ENCODE data around the gene TDP1. TPM values are rescaled to one million over a fixed set of nuclear protein-coding genes. Genes with fewer than 3 reads are reported as not detected.

TDP1 gene
- total RNA-seq, 2 experiments from 2014 or later = 51.9 to 59.8 TPM

DNA sequence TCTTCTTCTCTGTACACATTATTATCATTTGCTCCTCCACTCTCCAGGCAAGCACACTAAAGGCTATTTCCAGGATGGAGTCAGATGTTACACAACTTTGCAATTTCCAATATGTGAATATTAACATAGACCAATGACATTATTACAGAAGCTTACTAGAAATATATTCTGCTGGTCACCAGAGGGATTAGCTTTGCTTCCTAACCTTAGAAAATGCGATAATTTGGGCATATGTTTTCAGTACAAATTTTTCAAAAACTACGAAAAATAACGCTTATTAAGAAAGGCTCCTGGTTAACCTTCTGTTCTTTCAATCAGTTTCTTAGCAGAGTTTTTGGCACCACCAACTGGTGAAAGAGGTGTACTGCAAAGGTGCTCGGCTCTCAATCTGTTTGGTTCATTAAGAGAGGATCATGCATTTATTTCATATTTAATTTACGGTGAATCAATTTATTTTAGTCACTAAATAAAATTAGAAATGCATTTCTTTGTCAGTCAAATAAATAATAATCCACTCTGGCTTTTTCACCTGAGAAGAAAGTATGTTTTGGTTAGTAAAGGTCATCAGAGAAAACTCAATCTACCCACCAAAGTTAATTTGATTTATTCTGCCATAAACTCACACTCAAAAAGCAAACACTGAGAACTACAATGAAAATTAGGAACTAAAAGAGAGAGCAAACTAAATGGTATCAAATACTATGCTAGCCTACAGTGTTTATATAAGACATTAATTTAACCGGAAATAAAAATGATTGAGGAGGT, 40.4 kb upstream of the TDP1 start:
- Mint-ChIP-seq H3K36me3 (ENCODE audit: low read depth) (no peaks in the 10 kb centered on the region), H3K4me3 (no peak overlapping the region), H3K9me3 (no peaks in the 10 kb centered on the region), H3K27me3 (peaks cover 13% of the 10 kb centered on the region), H3K4me1 (ENCODE audit: low read depth) (peaks cover 4% of the 10 kb centered on the region), H3K27ac (no peak overlapping the region)
- intact Hi-C loops (cut with DNase I, micrococcal nuclease) = loop anchor here (1.0 to 10.0 kb wide), 6 partner anchors 150 to 1248 kb away; no protein-coding TSS in a partner anchor
- TF ChIP-seq, protein P1, sequence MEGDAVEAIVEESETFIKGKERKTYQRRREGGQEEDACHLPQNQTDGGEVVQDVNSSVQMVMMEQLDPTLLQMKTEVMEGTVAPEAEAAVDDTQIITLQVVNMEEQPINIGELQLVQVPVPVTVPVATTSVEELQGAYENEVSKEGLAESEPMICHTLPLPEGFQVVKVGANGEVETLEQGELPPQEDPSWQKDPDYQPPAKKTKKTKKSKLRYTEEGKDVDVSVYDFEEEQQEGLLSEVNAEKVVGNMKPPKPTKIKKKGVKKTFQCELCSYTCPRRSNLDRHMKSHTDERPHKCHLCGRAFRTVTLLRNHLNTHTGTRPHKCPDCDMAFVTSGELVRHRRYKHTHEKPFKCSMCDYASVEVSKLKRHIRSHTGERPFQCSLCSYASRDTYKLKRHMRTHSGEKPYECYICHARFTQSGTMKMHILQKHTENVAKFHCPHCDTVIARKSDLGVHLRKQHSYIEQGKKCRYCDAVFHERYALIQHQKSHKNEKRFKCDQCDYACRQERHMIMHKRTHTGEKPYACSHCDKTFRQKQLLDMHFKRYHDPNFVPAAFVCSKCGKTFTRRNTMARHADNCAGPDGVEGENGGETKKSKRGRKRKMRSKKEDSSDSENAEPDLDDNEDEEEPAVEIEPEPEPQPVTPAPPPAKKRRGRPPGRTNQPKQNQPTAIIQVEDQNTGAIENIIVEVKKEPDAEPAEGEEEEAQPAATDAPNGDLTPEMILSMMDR (IDR thresholded peaks at IDR 0.05) = peak; percentile 98
- DNase-seq (peak; percentile 33 to 77 (median 54)), ATAC-seq (ENCODE audit: poor library complexity) (peak; percentile 72)
- POLR2A ChIA-PET = no interaction called here
- Histone ChIP-seq H3K27ac (ENCODE audit: low read depth in 1 of 2, low read length in 2 of 2) (no peak overlapping the region), H3K9me3 (ENCODE audit: control insufficient read depth in 1 of 2, insufficient read depth in 1 of 2, low read length in 2 of 2) (no peaks in the 10 kb centered on the region), H3K36me3 (ENCODE audit: insufficient read depth, low read length) (no peaks in the 10 kb centered on the region), H3K27me3 (ENCODE audit: control insufficient read depth in 1 of 2, insufficient read depth in 2 of 2, low read length in 2 of 2) (no peaks in the 10 kb centered on the region), H3K4me1 (ENCODE audit: insufficient read depth, low read length) (no peaks in the 10 kb centered on the region), H3K4me3 (ENCODE audit: low read length) (no peak overlapping the region)
- CTCF ChIA-PET = interaction anchor here (1.0 to 1.1 kb wide), 2 partner anchors 737 to 888 kb away, joined by 3 read pairs; no protein-coding TSS in a partner anchor

DNA sequence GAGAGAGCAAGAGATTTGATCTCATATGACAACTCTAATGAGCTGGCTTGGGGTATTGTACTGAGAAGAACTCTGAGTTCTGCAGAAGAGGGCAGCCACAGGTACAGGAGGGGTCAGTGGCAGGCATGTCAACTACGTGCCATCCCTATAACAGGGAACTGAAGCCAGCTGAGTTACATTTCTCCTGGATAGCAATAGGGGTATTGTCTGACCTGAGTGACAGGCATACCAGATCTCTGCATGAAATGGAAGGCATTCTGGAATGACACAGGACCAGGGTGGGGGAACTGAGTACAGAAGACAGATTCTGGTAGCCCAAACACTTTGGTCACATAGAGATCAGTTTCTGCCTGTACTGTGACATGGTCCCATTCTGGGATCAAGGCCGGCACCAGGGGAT, 37.0 kb upstream of the TDP1 start:
- ChIA-PET POLR2A (no interaction called here), CTCF (no interaction called here)
- no peak for DNase-seq
- Histone ChIP-seq H3K9me3 (ENCODE audit: control insufficient read depth in 1 of 2, insufficient read depth in 1 of 2, low read length in 2 of 2) (no peaks in the 10 kb centered on the region), H3K27ac (ENCODE audit: low read depth in 1 of 2, low read length in 2 of 2) (no peak overlapping the region), H3K4me3 (ENCODE audit: low read length) (no peak overlapping the region), H3K4me1 (ENCODE audit: insufficient read depth, low read length) (no peaks in the 10 kb centered on the region), H3K27me3 (ENCODE audit: control insufficient read depth in 1 of 2, insufficient read depth in 2 of 2, low read length in 2 of 2) (no peaks in the 10 kb centered on the region), H3K36me3 (ENCODE audit: insufficient read depth, low read length) (no peaks in the 10 kb centered on the region)
- intact Hi-C loops (cut with DNase I, micrococcal nuclease) = loop anchor here (5.0 to 10.0 kb wide), 2 partner anchors 154 to 1251 kb away; no protein-coding TSS in a partner anchor
- peaks cover 10% of the 10 kb centered on the region for H3K27me3 Mint-ChIP-seq
- no peak overlapping the region for H3K4me3 Mint-ChIP-seq
- no peak for ATAC-seq (ENCODE audit: poor library complexity)
- no peaks in the 10 kb centered on the region for H3K9me3 Mint-ChIP-seq
- H3K27ac Mint-ChIP-seq = no peak overlapping the region
- no peaks in the 10 kb centered on the region for H3K36me3 Mint-ChIP-seq (ENCODE audit: low read depth)
- TF ChIP-seq, protein P1 (IDR thresholded peaks at IDR 0.05) = no peak
- H3K4me1 Mint-ChIP-seq (ENCODE audit: low read depth) = peaks cover 4% of the 10 kb centered on the region

DNA sequence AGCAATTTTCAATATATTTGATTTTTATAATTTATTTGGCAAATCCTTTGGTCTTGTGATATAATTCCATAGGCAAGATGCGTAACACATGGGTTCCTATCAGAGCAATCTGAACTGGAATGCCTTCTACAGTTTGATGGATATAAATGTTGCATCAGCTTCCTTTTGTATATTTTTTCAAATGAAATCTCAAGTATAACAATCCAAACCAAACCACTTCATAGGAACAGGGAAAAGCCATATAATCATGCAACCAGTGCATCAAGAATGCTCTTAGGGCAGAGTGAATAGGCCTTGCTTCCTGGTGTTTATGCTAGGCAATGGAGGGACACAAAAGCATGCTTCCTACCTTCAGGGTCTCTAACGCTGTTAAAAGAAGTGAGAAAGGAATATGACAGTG, 35.7 kb upstream of the TDP1 start:
- ATAC-seq (ENCODE audit: poor library complexity) = no peak
- Mint-ChIP-seq H3K4me3 (no peak overlapping the region), H3K4me1 (ENCODE audit: low read depth) (peaks cover 3% of the 10 kb centered on the region)

More for the DNA sequence above, 35.7 kb upstream of the TDP1 start:
- no peaks in the 10 kb centered on the region for H3K36me3 Mint-ChIP-seq (ENCODE audit: low read depth)
- CTCF ChIA-PET = no interaction called here
- intact Hi-C loops (cut with DNase I, micrococcal nuclease) = no loop called here
- Histone ChIP-seq H3K9me3 (ENCODE audit: control insufficient read depth in 1 of 2, insufficient read depth in 1 of 2, low read length in 2 of 2) (no peaks in the 10 kb centered on the region), H3K36me3 (ENCODE audit: insufficient read depth, low read length) (no peaks in the 10 kb centered on the region), H3K4me3 (ENCODE audit: low read length) (no peak overlapping the region), H3K27me3 (ENCODE audit: control insufficient read depth in 1 of 2, insufficient read depth in 2 of 2, low read length in 2 of 2) (no peaks in the 10 kb centered on the region), H3K27ac (ENCODE audit: low read depth in 1 of 2, low read length in 2 of 2) (no peak overlapping the region), H3K4me1 (ENCODE audit: insufficient read depth, low read length) (no peaks in the 10 kb centered on the region)
- DNase-seq = no peak
- TF ChIP-seq, protein P1 (IDR thresholded peaks at IDR 0.05) = no peak
- no peak overlapping the region for H3K27ac Mint-ChIP-seq
- peaks cover 8% of the 10 kb centered on the region for H3K27me3 Mint-ChIP-seq
- no peaks in the 10 kb centered on the region for H3K9me3 Mint-ChIP-seq
- POLR2A ChIA-PET = no interaction called here

All from CD4-positive, alpha-beta T cell (primary cell).